Measurements from ENCODE around the gene NRXN3.
"Not testable (repeated sequence)": the region's sequence is repeated elsewhere in the genome, so short reads cannot be mapped to it uniquely, and the experiment has no call there.

Gene NRXN3

GRCh38 chr14:78417532-78417931 is 247.4 kb downstream of the NRXN3 start:
- no peak for DNase-seq

GRCh38 chr14:78424311-78424710 is 254.1 kb downstream of the NRXN3 start:
- DNase-seq: no peak

GRCh38 chr14:78425330-78425729 is 255.2 kb downstream of the NRXN3 start:
- DNase-seq: no peak

- DNase-seq: no peak
These were observed 255.6 kb downstream of the NRXN3 start for GRCh38 chr14:78425782-78426181.

GRCh38 chr14:78432046-78432445 is 261.9 kb downstream of the NRXN3 start:
- DNase-seq: no peak

GRCh38 chr14:78437448-78437847 is 267.3 kb downstream of the NRXN3 start:
- not testable (repeated sequence) for DNase-seq

- DNase-seq: no peak
These were observed 270.3 kb downstream of the NRXN3 start for GRCh38 chr14:78440356-78440894.

- DNase-seq: no peak
These were observed 273.7 kb downstream of the NRXN3 start for GRCh38 chr14:78443834-78444233.

GRCh38 chr14:78445275-78445674 is 275.1 kb downstream of the NRXN3 start:
- DNase-seq: no peak

- no peak for DNase-seq
These were observed 276.6 kb downstream of the NRXN3 start for GRCh38 chr14:78446807-78447206.

GRCh38 chr14:78448164-78449094 is 278.3 kb downstream of the NRXN3 start:
- DNase-seq: no peak

GRCh38 chr14:78450669-78451318 is 280.6 kb downstream of the NRXN3 start:
- no peak for DNase-seq

- no peak for DNase-seq
These were observed 281.1 kb downstream of the NRXN3 start for GRCh38 chr14:78451319-78451695.

- DNase-seq: no peak
These were observed 285.8 kb downstream of the NRXN3 start for GRCh38 chr14:78455896-78456435.

GRCh38 chr14:78469947-78470346 is 299.8 kb downstream of the NRXN3 start:
- no peak for DNase-seq

- DNase-seq: no peak
These were observed 309.1 kb downstream of the NRXN3 start for GRCh38 chr14:78479127-78479780.

GRCh38 chr14:78484028-78484427 is 313.9 kb downstream of the NRXN3 start:
- DNase-seq: no peak

GRCh38 chr14:78486081-78486480 is 315.9 kb downstream of the NRXN3 start:
- no peak for DNase-seq

GRCh38 chr14:78486621-78487020 is 316.4 kb downstream of the NRXN3 start:
- no peak for DNase-seq

- DNase-seq: not testable (repeated sequence)
These were observed 317.4 kb downstream of the NRXN3 start for GRCh38 chr14:78487573-78487972.

GRCh38 chr14:78488938-78489337 is 318.8 kb downstream of the NRXN3 start:
- DNase-seq: no peak

GRCh38 chr14:78491048-78491447 is 320.9 kb downstream of the NRXN3 start:
- DNase-seq: no peak

GRCh38 chr14:78498062-78498595 is 328.0 kb downstream of the NRXN3 start:
- no peak for DNase-seq
